Measurements from ENCODE around the gene FXYD6.

FXYD6 gene

DNA sequence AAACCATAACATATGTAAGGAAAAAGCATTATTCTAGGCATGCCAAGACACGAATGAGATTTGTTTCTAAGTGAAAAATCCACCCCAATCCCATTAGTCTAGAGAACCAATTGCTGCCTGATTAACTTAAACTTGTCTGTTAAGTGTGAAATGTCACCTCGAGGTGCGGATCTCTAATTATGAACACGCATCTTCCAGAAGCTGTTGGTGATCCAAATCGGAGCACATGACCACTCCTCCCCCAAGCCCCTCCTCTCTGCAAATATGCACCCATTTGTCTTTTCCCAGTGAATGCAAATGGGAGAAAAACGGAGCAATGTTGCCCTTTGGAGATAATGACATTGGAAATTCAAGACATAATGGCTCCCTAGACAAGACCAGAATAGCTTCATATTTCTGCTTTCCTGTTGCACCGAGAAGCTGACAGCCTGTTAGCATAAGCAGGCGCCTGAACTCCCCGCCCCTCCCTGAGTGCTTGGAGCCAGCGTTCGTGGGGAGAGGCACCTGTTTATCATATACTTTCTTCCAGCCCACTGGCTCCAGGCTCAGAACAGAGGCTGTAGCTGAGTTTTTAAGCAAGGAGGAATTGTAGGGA, 6.0 kb upstream of the FXYD6 start:
- no peak overlapping the region for H3K9ac ChIP-seq
- H3K4me1 ChIP-seq, result no peaks in the 10 kb centered on the region
- no peaks in the 10 kb centered on the region for H3K79me2 ChIP-seq
- H3K27ac ChIP-seq, result no peak overlapping the region
- no peak overlapping the region for H2AFZ ChIP-seq
- TF ChIP-seq, protein P1, sequence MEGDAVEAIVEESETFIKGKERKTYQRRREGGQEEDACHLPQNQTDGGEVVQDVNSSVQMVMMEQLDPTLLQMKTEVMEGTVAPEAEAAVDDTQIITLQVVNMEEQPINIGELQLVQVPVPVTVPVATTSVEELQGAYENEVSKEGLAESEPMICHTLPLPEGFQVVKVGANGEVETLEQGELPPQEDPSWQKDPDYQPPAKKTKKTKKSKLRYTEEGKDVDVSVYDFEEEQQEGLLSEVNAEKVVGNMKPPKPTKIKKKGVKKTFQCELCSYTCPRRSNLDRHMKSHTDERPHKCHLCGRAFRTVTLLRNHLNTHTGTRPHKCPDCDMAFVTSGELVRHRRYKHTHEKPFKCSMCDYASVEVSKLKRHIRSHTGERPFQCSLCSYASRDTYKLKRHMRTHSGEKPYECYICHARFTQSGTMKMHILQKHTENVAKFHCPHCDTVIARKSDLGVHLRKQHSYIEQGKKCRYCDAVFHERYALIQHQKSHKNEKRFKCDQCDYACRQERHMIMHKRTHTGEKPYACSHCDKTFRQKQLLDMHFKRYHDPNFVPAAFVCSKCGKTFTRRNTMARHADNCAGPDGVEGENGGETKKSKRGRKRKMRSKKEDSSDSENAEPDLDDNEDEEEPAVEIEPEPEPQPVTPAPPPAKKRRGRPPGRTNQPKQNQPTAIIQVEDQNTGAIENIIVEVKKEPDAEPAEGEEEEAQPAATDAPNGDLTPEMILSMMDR (IDR thresholded peaks at IDR 0.05), result no peak
- no peaks in the 10 kb centered on the region for H3K9me3 ChIP-seq (ENCODE audit: control insufficient read depth, low read length)
- no peaks in the 10 kb centered on the region for H3K36me3 ChIP-seq (ENCODE audit: control insufficient read depth, insufficient read depth, low read length)
- no peaks in the 10 kb centered on the region for H3K27me3 ChIP-seq (ENCODE audit: control insufficient read depth, insufficient read depth, low read length)
- no peak overlapping the region for H3K4me2 ChIP-seq (ENCODE audit: low read length)
- H3K4me3 ChIP-seq (ENCODE audit: low read depth, low read length), result no peak overlapping the region

DNA sequence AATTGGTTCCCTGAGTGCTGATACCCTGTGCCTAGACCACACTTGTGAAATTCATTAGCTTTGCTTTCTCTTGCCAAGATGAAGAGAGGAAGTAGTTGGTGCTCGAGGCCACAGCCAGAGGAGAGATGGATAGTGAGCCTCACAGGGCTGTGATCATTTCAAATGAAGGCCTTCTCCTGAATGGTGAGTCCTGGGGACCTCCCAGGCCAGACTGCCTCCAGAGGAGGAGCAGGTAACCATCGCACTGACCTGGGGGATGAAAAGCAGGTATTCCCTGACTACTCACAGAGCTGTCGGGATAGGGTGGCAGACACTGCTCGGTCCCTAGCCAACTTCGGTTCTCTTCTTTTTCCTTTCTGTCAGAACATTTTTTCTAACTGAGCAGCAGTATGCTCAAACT, 4.8 kb upstream of the FXYD6 start:
- TF ChIP-seq, protein P1 (IDR thresholded peaks at IDR 0.05), result no peak

GRCh38 chr11:117879516-117880480, 3.3 kb upstream of the FXYD6 start:
- no peak overlapping the region for H3K27ac ChIP-seq
- TF ChIP-seq, protein P1 (IDR thresholded peaks at IDR 0.05), result no peak
- H3K27me3 ChIP-seq (ENCODE audit: control insufficient read depth, insufficient read depth, low read length), result no peaks in the 10 kb centered on the region
- H3K9me3 ChIP-seq (ENCODE audit: control insufficient read depth, low read length), result no peaks in the 10 kb centered on the region
- H2AFZ ChIP-seq, result no peak overlapping the region
- no peak overlapping the region for H3K4me2 ChIP-seq (ENCODE audit: low read length)
- no peak overlapping the region for H3K4me3 ChIP-seq (ENCODE audit: low read depth, low read length)
- H3K9ac ChIP-seq, result no peak overlapping the region
- no peaks in the 10 kb centered on the region for H3K4me1 ChIP-seq
- H3K36me3 ChIP-seq (ENCODE audit: control insufficient read depth, insufficient read depth, low read length), result no peaks in the 10 kb centered on the region
- H3K79me2 ChIP-seq, result no peaks in the 10 kb centered on the region

More for the DNA sequence above, 4.8 kb upstream of the FXYD6 start:
- H2AFZ ChIP-seq, result no peak overlapping the region
- no peak overlapping the region for H3K27ac ChIP-seq
- H3K27me3 ChIP-seq (ENCODE audit: control insufficient read depth, insufficient read depth, low read length), result no peaks in the 10 kb centered on the region
- no peaks in the 10 kb centered on the region for H3K4me1 ChIP-seq
- H3K9ac ChIP-seq, result no peak overlapping the region
- no peak overlapping the region for H3K4me3 ChIP-seq (ENCODE audit: low read depth, low read length)
- no peak overlapping the region for H3K4me2 ChIP-seq (ENCODE audit: low read length)
- H3K36me3 ChIP-seq (ENCODE audit: control insufficient read depth, insufficient read depth, low read length), result no peaks in the 10 kb centered on the region
- H3K79me2 ChIP-seq, result no peaks in the 10 kb centered on the region
- no peaks in the 10 kb centered on the region for H3K9me3 ChIP-seq (ENCODE audit: control insufficient read depth, low read length)

GRCh38 chr11:117878939-117879475, 2.5 kb upstream of the FXYD6 start:
- Histone ChIP-seq H3K79me2 (no peaks in the 10 kb centered on the region), H2AFZ (no peak overlapping the region), H3K9ac (no peak overlapping the region), H3K4me1 (no peaks in the 10 kb centered on the region), H3K27me3 (ENCODE audit: control insufficient read depth, insufficient read depth, low read length) (no peaks in the 10 kb centered on the region), H3K4me2 (ENCODE audit: low read length) (no peak overlapping the region), H3K36me3 (ENCODE audit: control insufficient read depth, insufficient read depth, low read length) (no peaks in the 10 kb centered on the region), H3K4me3 (ENCODE audit: low read depth, low read length) (no peak overlapping the region), H3K9me3 (ENCODE audit: control insufficient read depth, low read length) (no peaks in the 10 kb centered on the region), H3K27ac (no peak overlapping the region)
- TF ChIP-seq, protein P1 (IDR thresholded peaks at IDR 0.05), result no peak

Data from parathyroid adenoma (tissue), 2 donors.